Measurements from ENCODE around the gene ITSN1. TPM values are rescaled to one million over a fixed set of nuclear protein-coding genes. Genes with fewer than 3 reads are reported as not detected.

The ITSN1 gene
- total RNA-seq, 2 donors from 2014 or later: 15.0 to 47.5 TPM

DNA sequence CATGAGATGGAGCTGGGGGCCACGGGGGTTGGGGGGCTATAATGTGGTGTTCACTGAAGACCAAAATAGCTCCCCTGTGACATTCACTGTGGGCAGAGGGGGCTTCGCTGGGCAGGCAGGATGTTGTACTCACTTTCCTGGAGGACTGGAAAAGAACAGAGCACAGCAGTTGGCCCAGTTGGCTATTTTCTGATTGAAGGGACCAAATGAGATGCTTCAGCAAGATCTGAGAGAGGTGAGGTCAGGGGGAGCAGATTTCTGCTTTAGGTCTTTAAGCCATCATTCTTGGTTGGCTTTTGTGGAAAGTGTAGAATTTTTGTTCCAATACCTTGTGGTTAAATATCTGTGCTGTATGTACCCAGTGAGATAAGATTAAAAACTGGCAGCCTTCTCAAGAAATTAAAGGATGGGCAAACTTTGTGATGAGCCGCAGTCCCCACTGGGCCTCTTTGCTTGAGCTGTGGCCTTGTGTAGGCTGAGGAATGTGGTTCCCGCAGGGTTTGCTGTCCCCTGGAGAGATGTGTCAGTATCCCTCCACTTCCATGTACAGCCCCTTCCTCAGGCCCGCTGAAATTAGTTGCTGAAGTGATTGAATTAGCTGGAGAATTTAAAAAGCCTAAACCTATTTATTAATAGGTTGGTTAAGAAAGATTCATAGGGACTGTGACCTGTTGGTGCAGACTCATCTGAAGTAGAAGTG is 192.7 kb downstream of the ITSN1 start:
- H3K4me1 ChIP-seq: no peaks in the 10 kb centered on the region
- ATAC-seq (no peak), DNase-seq (no peak)
- TF ChIP-seq, protein P1, sequence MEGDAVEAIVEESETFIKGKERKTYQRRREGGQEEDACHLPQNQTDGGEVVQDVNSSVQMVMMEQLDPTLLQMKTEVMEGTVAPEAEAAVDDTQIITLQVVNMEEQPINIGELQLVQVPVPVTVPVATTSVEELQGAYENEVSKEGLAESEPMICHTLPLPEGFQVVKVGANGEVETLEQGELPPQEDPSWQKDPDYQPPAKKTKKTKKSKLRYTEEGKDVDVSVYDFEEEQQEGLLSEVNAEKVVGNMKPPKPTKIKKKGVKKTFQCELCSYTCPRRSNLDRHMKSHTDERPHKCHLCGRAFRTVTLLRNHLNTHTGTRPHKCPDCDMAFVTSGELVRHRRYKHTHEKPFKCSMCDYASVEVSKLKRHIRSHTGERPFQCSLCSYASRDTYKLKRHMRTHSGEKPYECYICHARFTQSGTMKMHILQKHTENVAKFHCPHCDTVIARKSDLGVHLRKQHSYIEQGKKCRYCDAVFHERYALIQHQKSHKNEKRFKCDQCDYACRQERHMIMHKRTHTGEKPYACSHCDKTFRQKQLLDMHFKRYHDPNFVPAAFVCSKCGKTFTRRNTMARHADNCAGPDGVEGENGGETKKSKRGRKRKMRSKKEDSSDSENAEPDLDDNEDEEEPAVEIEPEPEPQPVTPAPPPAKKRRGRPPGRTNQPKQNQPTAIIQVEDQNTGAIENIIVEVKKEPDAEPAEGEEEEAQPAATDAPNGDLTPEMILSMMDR (IDR thresholded peaks at IDR 0.05): no peak
- TF ChIP-seq POLR2A (IDR thresholded peaks at IDR 0.05): no peak
- H3K4me3 ChIP-seq: no peak overlapping the region
- intact Hi-C loops (cut with DNase I): no loop called here
- WGBS, 2 donors: 75 to 79% methylated on average over 4 to 5 of the region's 5 CpGs
- no peak overlapping the region for H3K27ac ChIP-seq
- H3K9me3 ChIP-seq: no peaks in the 10 kb centered on the region
- H3K36me3 ChIP-seq (replicated peaks in 1 of 2; ENCODE audit: insufficient read depth in 1 of 2, low read depth in 2 of 2): no peaks in the 10 kb centered on the region
- H3K27me3 ChIP-seq: no peaks in the 10 kb centered on the region

DNA sequence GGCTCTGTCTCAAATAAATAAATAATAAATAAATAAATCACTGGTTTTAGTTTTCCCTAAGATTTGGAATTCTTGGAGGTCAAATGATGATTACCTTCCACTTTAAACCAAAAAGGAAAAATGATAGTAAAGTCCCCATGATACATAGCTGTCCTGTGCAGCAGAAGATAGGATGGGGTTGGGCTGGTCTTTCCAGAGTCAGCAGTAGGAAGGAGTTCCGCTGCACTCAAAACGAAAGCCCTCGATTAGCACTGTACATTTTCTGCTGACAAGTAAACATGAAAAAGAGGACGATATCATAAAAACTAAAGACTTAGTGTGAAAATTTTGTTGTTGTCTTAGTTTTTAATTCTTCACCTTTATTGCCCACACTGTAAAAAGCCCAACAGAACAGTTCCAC is 193.6 kb downstream of the ITSN1 start:
- H3K36me3 ChIP-seq (replicated peaks in 1 of 2; ENCODE audit: insufficient read depth in 1 of 2, low read depth in 2 of 2): no peaks in the 10 kb centered on the region

DNA sequence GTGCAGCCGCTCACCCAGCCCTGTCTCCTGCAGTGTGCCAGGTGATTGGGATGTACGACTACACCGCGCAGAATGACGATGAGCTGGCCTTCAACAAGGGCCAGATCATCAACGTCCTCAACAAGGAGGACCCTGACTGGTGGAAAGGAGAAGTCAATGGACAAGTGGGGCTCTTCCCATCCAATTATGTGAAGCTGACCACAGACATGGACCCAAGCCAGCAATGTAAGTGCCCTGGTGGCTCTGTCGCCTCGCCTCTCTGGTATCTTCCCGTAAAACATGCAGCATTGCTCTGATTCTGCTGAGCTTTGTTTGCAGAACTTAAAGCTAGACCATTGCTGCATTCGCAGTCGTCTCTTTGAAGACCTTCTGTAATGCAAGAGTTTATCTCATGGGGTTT is 194.1 kb downstream of the ITSN1 start:
- H3K4me1 ChIP-seq: no peaks in the 10 kb centered on the region
- intact Hi-C loops (cut with DNase I): no loop called here
- no peak overlapping the region for H3K4me3 ChIP-seq
- no peaks in the 10 kb centered on the region for H3K36me3 ChIP-seq (replicated peaks in 1 of 2; ENCODE audit: insufficient read depth in 1 of 2, low read depth in 2 of 2)
- ATAC-seq (no peak), DNase-seq (peak in 1 of 4 donors; percentile 36)
- H3K27me3 ChIP-seq: no peaks in the 10 kb centered on the region
- 87% methylated on average over 11 of the region's 11 CpGs for WGBS, 2 donors
- no peaks in the 10 kb centered on the region for H3K9me3 ChIP-seq
- TF ChIP-seq POLR2A (IDR thresholded peaks at IDR 0.05): no peak
- TF ChIP-seq, protein P1 (IDR thresholded peaks at IDR 0.05): no peak
- H3K27ac ChIP-seq: no peak overlapping the region

More for the DNA sequence above, 193.6 kb downstream of the ITSN1 start:
- no peak for ATAC-seq
- intact Hi-C loops (cut with DNase I): no loop called here
- TF ChIP-seq, protein P1 (IDR thresholded peaks at IDR 0.05): no peak
- TF ChIP-seq POLR2A (IDR thresholded peaks at IDR 0.05): no peak
- H3K27ac ChIP-seq: no peak overlapping the region
- H3K4me1 ChIP-seq: no peaks in the 10 kb centered on the region
- DNase-seq: no peak
- WGBS, 2 donors: 76 to 95% methylated on average over 4 of the region's 4 CpGs
- H3K27me3 ChIP-seq: no peaks in the 10 kb centered on the region
- H3K4me3 ChIP-seq: no peak overlapping the region
- no peaks in the 10 kb centered on the region for H3K9me3 ChIP-seq

DNA sequence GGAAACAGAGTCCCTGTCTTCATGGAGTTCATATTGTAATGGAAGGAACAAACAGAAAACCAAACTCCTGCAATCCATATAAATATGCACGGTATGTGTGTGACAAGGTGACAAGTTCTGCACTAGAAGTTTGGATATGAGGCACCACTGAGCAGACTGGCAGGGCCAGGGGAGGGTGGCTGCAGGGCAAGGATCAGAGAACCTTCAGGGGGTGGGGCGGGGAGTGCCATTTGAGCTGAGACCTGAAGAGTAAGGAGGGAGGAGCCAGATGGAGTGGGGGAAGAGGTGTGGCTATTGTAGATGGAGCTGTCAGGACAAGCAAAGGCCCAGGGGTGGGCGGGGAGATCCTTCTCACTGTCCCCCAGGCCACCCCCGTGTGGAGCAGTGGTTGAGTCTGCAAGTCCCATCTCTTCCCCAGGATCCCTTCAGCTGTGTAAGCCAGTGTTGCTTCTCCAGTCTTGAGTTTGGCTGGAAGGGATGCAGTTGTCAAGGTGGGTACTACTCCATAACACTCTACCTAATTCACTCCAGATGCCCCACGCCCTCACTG is 196.9 kb downstream of the ITSN1 start:
- Histone ChIP-seq H3K36me3 (replicated peaks in 1 of 2; ENCODE audit: insufficient read depth in 1 of 2, low read depth in 2 of 2) (no peaks in the 10 kb centered on the region), H3K4me1 (peaks cover 13% of the 10 kb centered on the region), H3K27me3 (no peaks in the 10 kb centered on the region), H3K9me3 (no peaks in the 10 kb centered on the region), H3K4me3 (no peak overlapping the region), H3K27ac (no peak overlapping the region)
- WGBS, 2 donors: 83 to 94% methylated on average over 5 of the region's 5 CpGs
- no peak for TF ChIP-seq POLR2A (IDR thresholded peaks at IDR 0.05)
- TF ChIP-seq, protein P1 (IDR thresholded peaks at IDR 0.05): no peak
- ATAC-seq: no peak
- no peak for DNase-seq
- intact Hi-C loops (cut with DNase I): no loop called here

DNA sequence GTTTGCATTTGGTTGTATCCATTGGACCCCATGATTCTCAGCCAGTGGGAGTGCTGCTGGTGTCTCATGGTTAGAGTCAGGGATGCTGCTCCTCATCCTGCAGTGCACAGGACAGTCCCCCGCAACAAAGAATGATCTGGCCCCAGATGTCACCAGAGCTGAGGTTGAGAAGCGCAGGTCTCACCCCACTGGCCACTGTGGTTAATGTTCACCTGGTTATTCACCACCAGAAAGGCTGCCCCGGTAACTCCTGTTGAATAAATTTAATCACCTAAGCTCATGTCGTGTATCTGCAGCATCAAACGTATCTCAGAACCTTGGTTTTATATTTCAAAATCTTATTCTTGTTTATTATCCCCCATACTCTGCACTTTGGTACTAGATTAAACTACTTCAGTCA is 197.5 kb downstream of the ITSN1 start:
- 59 to 88% methylated on average over 3 to 5 of the region's 5 CpGs for WGBS, 2 donors
- H3K4me3 ChIP-seq: no peak overlapping the region
- TF ChIP-seq, protein P1 (IDR thresholded peaks at IDR 0.05): no peak
- no peak for TF ChIP-seq POLR2A (IDR thresholded peaks at IDR 0.05)
- H3K27me3 ChIP-seq: no peaks in the 10 kb centered on the region
- intact Hi-C loops (cut with DNase I): no loop called here
- DNase-seq: no peak
- H3K36me3 ChIP-seq (replicated peaks in 1 of 2; ENCODE audit: insufficient read depth in 1 of 2, low read depth in 2 of 2): no peaks in the 10 kb centered on the region
- peaks cover 18% of the 10 kb centered on the region for H3K4me1 ChIP-seq
- no peak overlapping the region for H3K27ac ChIP-seq
- no peaks in the 10 kb centered on the region for H3K9me3 ChIP-seq
- no peak for ATAC-seq

All from body of pancreas (tissue), 4 donors.